Heart right ventricle (tissue), 16 donors: ENCODE results near the gene BTG4. TPM values are rescaled to one million over a fixed set of nuclear protein-coding genes. Genes with fewer than 3 reads are reported as not detected.

Experiments used
- ATAC-seq, 8 donors: fragments of 200-7000 bp; cut with Tn5 transposase; one replicate each; pipeline ENCODE4 v1.9.1; 2020; ENCODE audit warnings: mild to moderate bottlenecking in 8 of 8, moderate library complexity in 8 of 8, moderate number of reproducible peaks in 1 of 8
- DNase-seq, 2 donors: peaks; one replicate each; pipeline ENCODE4 v3.0.0-alpha.2; 2020
- H3K27ac ChIP-seq, 10 donors: fragments of 200-600 bp; sonication (generic) in 2 of 10; one replicate each; pipeline versions ENCODE4 v1.5.0 to v1.8.0; 2020 to 2022; ENCODE audit warnings: mild to moderate bottlenecking in 3 of 10
- H3K27me3 ChIP-seq, 7 donors: fragments of 200-600 bp; one replicate each; pipeline ENCODE4 v1.8.0; 2021 to 2022; ENCODE audit warnings: mild to moderate bottlenecking in 2 of 7
- H3K36me3 ChIP-seq, 9 donors: fragments of 200-600 bp; sonication (generic) in 1 of 9; one replicate each; pipeline versions ENCODE4 v1.5.0 to v1.8.0; 2020 to 2022; ENCODE audit warnings: mild to moderate bottlenecking in 2 of 9
- H3K4me1 ChIP-seq, 9 donors: fragments of 200-600 bp; sonication (generic) in 1 of 9; one replicate each; pipeline versions ENCODE4 v1.5.0 to v1.8.0; 2020 to 2022; ENCODE audit warnings: mild to moderate bottlenecking in 4 of 9
- H3K4me3 ChIP-seq, 10 donors: fragments of 200-600 bp; sonication (generic) in 2 of 10; one replicate each; pipeline versions ENCODE4 v1.5.0 to v1.8.0; 2020 to 2022; ENCODE audit warnings: mild to moderate bottlenecking in 7 of 10, moderate library complexity in 2 of 10
- H3K9me3 ChIP-seq, 11 donors: fragments of 200-600 bp in 10 of 11; sonication (generic) in 2 of 11; one replicate each; pipeline versions ENCODE4 v1.5.0 to v1.8.0; 2013 to 2022; ENCODE audit warnings: mild to moderate bottlenecking in 2 of 11, control low read depth in 1 of 11, moderate library complexity in 1 of 11
- WGBS, 2 donors: extraction: QIAGEN DNeasy Blood & Tissue Kit; methylation state at CpG; one replicate each; pipeline ENCODE4 v1.1.7; 2013; ENCODE audit warnings: inconsistent platforms in 1 of 2; 5-methylcytosine and 5-hydroxymethylcytosine counted together
- intact Hi-C, 10 donors: fragments of 100-400 bp; cut with DNase I; formaldehyde crosslinking; loops; one replicate each; pipeline versions ENCODE4 v1.11.1 to v1.14.2; 2022
- microRNA-seq, 2 donors: library from miRNA; unstranded; fragments of <30 nt; microRNA quantifications; one replicate each; pipeline ENCODE4 v1.2.0, GENCODE V29; 2021
- polyA plus RNA-seq, 2 donors: library from polyadenylated mRNA; stranded (reverse); fragments of 200-250 nt; gene quantifications; one replicate each; pipeline ENCODE4 v1.2.3, GENCODE V29; 2013
- total RNA-seq, 10 donors: library from RNA; stranded (reverse); fragmentation: NEBNext Ultra II Directional in 3 of 10; extraction: Animal tissue kit (Norgen Biotek cat#: 25700) in 3 of 10; gene quantifications; one replicate each; pipeline versions ENCODE4 v1.2.1 to v1.2.4, GENCODE V29; 2021 to 2023
- TF ChIP-seq, protein P1 (sequence below), 9 donors: fragments of 200-600 bp; sonication (generic) in 2 of 9; IDR thresholded peaks; one replicate each; pipeline versions ENCODE4 v1.5.0 to v1.8.0; 2021 to 2022; ENCODE audit warnings: antibody characterized with exemption in 9 of 9, mild to moderate bottlenecking in 5 of 9, moderate library complexity in 1 of 9
- donor health status: Arrhythmogenic right ventricular cardiomyopathy.
- donor health status: ischemic (EF 13 %, LVEDD 7.1; RV severe dilation, severe dysfunction).
- donor health status: healthy with polysubstance abuse.
- donor health status: DM: no; HTN: yes; CAD: no.
- donor health status: DM: no; HTN: no; CAD: no.
- donor health status: ischemic (EF 25% LVEDD 6.9; RV normal size, moderate dysfunction).
- donor health status: ischemic (EF 25% LVEDD 5.7; RV mildly dilated, moderate dysfunction).
- donor health status: healthy.
- donor health status: DM: yes; HTN: yes; CAD: no.
- donor health status: Ischemic cardiomyopathy.
- donor health status: ischemic (EF 35%, LVEDD 5.7; RV mildly dilated, moderate dysfunction).
- donor health status: nonischemic (EF 11% LVEDD 7.7; RV severe dilation, severe dysfunction).
- donor health status: DM: yes; HTN: yes; CAD: no.
- donor health status: PGD.
- donor health status: ischemic (EF 29% LVEDD 5.4; RV normal size, mild dysfunction).
- donor health status: nonischemic (EF 23%, LVEDD 6.1; RV moderate dilation, normal function).

Gene BTG4
- total and polyA plus RNA-seq, 12 donors, result not detected

DNA sequence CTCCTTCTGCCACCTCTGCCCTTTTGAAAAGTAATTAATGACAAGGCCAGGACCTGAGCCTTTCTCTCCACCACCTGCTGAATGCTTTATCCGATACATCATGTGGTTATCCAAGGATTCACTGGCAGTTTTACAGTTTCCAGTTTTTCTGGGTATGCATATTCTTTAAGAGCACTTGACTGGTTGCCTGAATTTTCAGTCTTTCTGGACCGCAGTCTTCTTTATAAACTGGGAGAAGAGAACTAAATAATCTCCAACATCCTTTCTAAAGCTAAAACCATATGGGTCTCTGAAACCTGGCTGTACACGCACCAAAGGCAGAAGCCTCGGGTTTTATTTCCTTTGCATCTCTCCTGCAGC lies 65.1 kb downstream of the BTG4 start:
- H3K4me1 ChIP-seq, result peaks cover 0 to 18% (median 12%) of the 10 kb centered on the region in 9 donors
- no peak overlapping the region for H3K27ac ChIP-seq
- 75 to 79% methylated on average over 4 of the region's 4 CpGs for WGBS, 2 donors
- H3K9me3 ChIP-seq, result no peaks in the 10 kb centered on the region
- DNase-seq (no peak), ATAC-seq (no peak)
- TF ChIP-seq, protein P1, sequence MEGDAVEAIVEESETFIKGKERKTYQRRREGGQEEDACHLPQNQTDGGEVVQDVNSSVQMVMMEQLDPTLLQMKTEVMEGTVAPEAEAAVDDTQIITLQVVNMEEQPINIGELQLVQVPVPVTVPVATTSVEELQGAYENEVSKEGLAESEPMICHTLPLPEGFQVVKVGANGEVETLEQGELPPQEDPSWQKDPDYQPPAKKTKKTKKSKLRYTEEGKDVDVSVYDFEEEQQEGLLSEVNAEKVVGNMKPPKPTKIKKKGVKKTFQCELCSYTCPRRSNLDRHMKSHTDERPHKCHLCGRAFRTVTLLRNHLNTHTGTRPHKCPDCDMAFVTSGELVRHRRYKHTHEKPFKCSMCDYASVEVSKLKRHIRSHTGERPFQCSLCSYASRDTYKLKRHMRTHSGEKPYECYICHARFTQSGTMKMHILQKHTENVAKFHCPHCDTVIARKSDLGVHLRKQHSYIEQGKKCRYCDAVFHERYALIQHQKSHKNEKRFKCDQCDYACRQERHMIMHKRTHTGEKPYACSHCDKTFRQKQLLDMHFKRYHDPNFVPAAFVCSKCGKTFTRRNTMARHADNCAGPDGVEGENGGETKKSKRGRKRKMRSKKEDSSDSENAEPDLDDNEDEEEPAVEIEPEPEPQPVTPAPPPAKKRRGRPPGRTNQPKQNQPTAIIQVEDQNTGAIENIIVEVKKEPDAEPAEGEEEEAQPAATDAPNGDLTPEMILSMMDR (IDR thresholded peaks at IDR 0.05), result no peak
- H3K4me3 ChIP-seq, result no peak overlapping the region
- intact Hi-C loops, result loop anchor here in 5 of 10 donors (2.0 to 10.0 kb wide), 4 partner anchors 62 to 1242 kb away; no protein-coding TSS in a partner anchor
- no peaks in the 10 kb centered on the region for H3K36me3 ChIP-seq
- H3K27me3 ChIP-seq, result peaks cover 0 to 11% (median 0%) of the 10 kb centered on the region in 7 donors

DNA sequence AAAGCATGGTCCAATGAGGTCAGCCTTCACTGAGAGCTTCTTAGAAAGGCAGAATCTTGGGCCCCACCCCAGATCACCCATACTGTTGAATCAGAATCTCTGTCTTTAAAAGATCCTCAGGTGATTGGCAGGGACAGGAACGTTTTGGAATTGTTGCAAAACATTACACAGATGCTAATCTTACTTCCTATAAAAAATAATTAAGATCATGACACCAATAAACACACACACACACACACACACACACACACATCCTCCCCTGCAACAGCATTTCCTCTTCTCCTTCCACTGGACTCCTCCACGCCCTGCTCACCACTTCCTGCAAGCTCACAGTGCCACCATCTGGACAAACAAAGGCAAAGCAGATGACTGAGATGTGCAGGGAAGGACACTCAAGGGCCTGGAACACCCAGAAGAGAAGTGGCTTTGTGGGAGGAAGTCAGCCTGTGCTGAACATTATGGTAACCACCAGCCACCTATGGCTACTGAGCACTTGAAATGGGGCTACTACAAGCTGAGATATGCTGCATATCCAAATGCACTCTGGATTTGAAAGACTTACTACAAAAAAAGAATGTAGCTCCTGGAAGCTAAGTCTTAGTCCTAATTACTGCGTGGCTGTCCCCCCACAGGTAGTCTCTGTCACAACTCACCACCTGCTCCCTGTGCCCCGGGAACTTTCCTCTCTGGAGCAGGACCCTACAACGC lies 65.6 kb downstream of the BTG4 start:
- DNase-seq (peak; percentile 48 to 86), ATAC-seq (peak; percentile 88 to 97 (median 96))
- Histone ChIP-seq H3K4me1 (peaks cover 0 to 18% (median 12%) of the 10 kb centered on the region in 9 donors), H3K36me3 (no peaks in the 10 kb centered on the region), H3K9me3 (no peaks in the 10 kb centered on the region), H3K4me3 (no peak overlapping the region), H3K27me3 (peaks cover 0 to 11% (median 0%) of the 10 kb centered on the region in 7 donors), H3K27ac (peak overlapping the region in 5 of 10 donors; percentile 2 to 44 (median 21))
- intact Hi-C loops, result loop anchor here in 9 of 10 donors (1.0 to 10.0 kb wide), 5 partner anchors 62 to 1242 kb away; no protein-coding TSS in a partner anchor
- TF ChIP-seq, protein P1 (IDR thresholded peaks at IDR 0.05), result peak; percentile 43 to 88 (median 77)
- 42 to 46% methylated on average over 5 of the region's 5 CpGs for WGBS, 2 donors

DNA sequence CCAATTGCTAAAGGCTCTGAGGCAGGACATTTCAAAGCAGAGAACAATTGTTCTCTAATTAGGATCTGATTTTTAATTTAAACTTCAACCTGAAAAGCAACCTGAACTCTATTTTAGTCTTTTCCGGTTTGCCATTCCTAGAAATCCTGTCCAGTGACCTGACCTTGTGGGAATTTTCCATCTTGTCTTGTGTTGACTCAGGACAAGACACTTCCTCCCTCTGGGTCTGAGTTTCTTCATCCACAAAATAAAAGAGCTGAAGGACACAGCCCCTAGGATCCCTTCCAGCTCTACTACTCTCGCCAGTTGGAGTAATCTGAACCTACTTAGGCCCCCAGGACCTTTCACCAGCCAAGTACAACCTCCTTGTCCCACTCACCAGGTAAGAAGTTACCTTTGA lies 66.6 kb downstream of the BTG4 start:
- H3K9me3 ChIP-seq, result no peaks in the 10 kb centered on the region
- intact Hi-C loops, result loop anchor here in 3 of 10 donors (1.0 to 10.0 kb wide), 4 partner anchors 61 to 1241 kb away; no protein-coding TSS in a partner anchor
- DNase-seq (peak in 1 of 2 donors; percentile 19), ATAC-seq (peak in 6 of 8 donors; percentile 27 to 71 (median 48))
- H3K27ac ChIP-seq, result peak overlapping the region in 5 of 10 donors; percentile 19 to 44 (median 28)
- H3K4me3 ChIP-seq, result no peak overlapping the region
- TF ChIP-seq, protein P1 (IDR thresholded peaks at IDR 0.05), result no peak
- WGBS, 2 donors, result 52 to 72% methylated on average over 2 of the region's 2 CpGs
- no peaks in the 10 kb centered on the region for H3K36me3 ChIP-seq
- peaks cover 0 to 23% (median 12%) of the 10 kb centered on the region in 9 donors for H3K4me1 ChIP-seq
- peaks cover 0 to 11% (median 0%) of the 10 kb centered on the region in 7 donors for H3K27me3 ChIP-seq

Small RNA genes lying within 50 kb of the gene (microRNA-seq; reads per million reads assigned to microRNA genes)
- gene MIR34B (3.0 to 3.1 reads per million in 2 donors), gene MIR34C (10.2 to 10.8 reads per million in 2 donors)

Other genes with a start within 250 kb of the BTG4 start
- gene POU2AF3, start 213.8 kb downstream of the BTG4 start, total RNA-seq, result under 1 TPM in 6 of 10 donors, not detected in 4; 0.18 to 0.45 (median 0.34) TPM
- gene POU2AF3, start 213.8 kb downstream of the BTG4 start, polyA plus RNA-seq, result 1 to 10 TPM in 1 of 2 donors, under 1 TPM in 1; 0.35 to 2.0 TPM
- gene POU2AF1, start 133.1 kb downstream of the BTG4 start, total RNA-seq, result 1 to 10 TPM in 2 of 10 donors, under 1 TPM in 5, not detected in 3; 0.07 to 1.8 (median 0.11) TPM
- under 1 TPM; 0.15 to 0.30 TPM for gene POU2AF1, start 133.1 kb downstream of the BTG4 start, polyA plus RNA-seq
- gene HOATZ, start 2.4 kb upstream of the BTG4 start, total RNA-seq, result not detected
- not detected for gene HOATZ, start 2.4 kb upstream of the BTG4 start, polyA plus RNA-seq
- gene LAYN, start 28.3 kb upstream of the BTG4 start, total RNA-seq, result 1 to 10 TPM; 1.8 to 4.9 (median 4.0) TPM
- 1 to 10 TPM; 1.6 to 4.4 TPM for gene LAYN, start 28.3 kb upstream of the BTG4 start, polyA plus RNA-seq
- 10 to 100 TPM; 17.3 to 41.6 (median 30.8) TPM for gene SIK2, start 90.1 kb upstream of the BTG4 start, total RNA-seq
- 10 to 100 TPM in 1 of 2 donors, 1 to 10 TPM in 1; 4.1 to 11.7 TPM for gene SIK2, start 90.1 kb upstream of the BTG4 start, polyA plus RNA-seq